H1 (cell line): ENCODE measurements around the gene C1orf210. TPM values are rescaled to one million over a fixed set of nuclear protein-coding genes. Genes with fewer than 3 reads are reported as not detected.

ENCODE experiments used
- CTCF ChIA-PET: fragments of 300-600 bp; sonication (Branson Sonifier 250); formaldehyde crosslinking; loops from one replicate; lab custom pipeline; 2021; ENCODE audit not compliant: partially characterized antibody; lab: Charles Lee
- POLR2A ChIA-PET: fragments of 300-600 bp; sonication (Branson Sonifier 250); formaldehyde crosslinking; loops from one replicate; lab custom pipeline; 2021; ENCODE audit warnings: inconsistent platforms; ENCODE audit not compliant: partially characterized antibody; lab: Charles Lee
- DNase-seq, 2 experiments: peaks; one replicate each; pipeline versions ENCODE4 v3.0.0 to v3.0.0-alpha.2; 2010 to 2022; ENCODE audit warnings: low spot score in 2 of 2, low read depth in 1 of 2, mixed read lengths in 1 of 2
- FAIRE-seq: peaks from 2 replicates; lab custom pipeline; 2011; peaks lifted over from hg19 to GRCh38; lab: Jason Lieb, UNC
- H2AFZ ChIP-seq: 2 replicates; pipeline ENCODE4 v1.8.1; 2012; ENCODE audit warnings: low read length, inconsistent platforms
- H2AK5ac ChIP-seq: 2 replicates; pipeline ENCODE4 v1.6.1; 2013; ENCODE audit warnings: low read depth, low read length
- H2BK120ac ChIP-seq: replicated peaks from 2 replicates; pipeline ENCODE3; 2013; ENCODE audit warnings: low read depth, low read length, inconsistent platforms
- H2BK12ac ChIP-seq: 2 replicates; pipeline ENCODE4 v1.6.1; 2013; ENCODE audit warnings: low read depth, low read length
- H2BK15ac ChIP-seq: 2 replicates; pipeline ENCODE4 v1.6.1; 2013; ENCODE audit warnings: low read length
- H2BK20ac ChIP-seq: 2 replicates; pipeline ENCODE4 v1.6.1; 2013; ENCODE audit warnings: low read length
- H2BK5ac ChIP-seq: 2 replicates; pipeline ENCODE4 v1.6.1; 2013; ENCODE audit warnings: low read depth, low read length
- H3K14ac ChIP-seq: 2 replicates; pipeline ENCODE4 v1.6.1; 2013; ENCODE audit warnings: inconsistent platforms; ENCODE audit not compliant: insufficient read length
- H3K18ac ChIP-seq: 2 replicates; pipeline ENCODE4 v1.6.1; 2013; ENCODE audit warnings: low read length; ENCODE audit errors: extremely low read depth
- H3K23ac ChIP-seq: 2 replicates; pipeline ENCODE4 v1.6.1; 2013; ENCODE audit warnings: inconsistent platforms; ENCODE audit not compliant: insufficient read length
- H3K23me2 ChIP-seq: 2 replicates; pipeline ENCODE4 v1.6.1; 2013; ENCODE audit warnings: low read depth, low read length
- H3K27ac ChIP-seq: 2 replicates; pipeline ENCODE4 v1.6.1; 2011; ENCODE audit warnings: low read depth, low read length, inconsistent platforms
- H3K27me3 ChIP-seq, 4 experiments: replicated peaks in 1 of 4; 1 replicate in 1 of 4; 2 replicates in 3 of 4; pipeline versions ENCODE4 v1.6.1 to v1.8.1; 2011 to 2013; ENCODE audit warnings: low read length in 3 of 4, mild to moderate bottlenecking in 3 of 4, inconsistent platforms in 2 of 4, mixed read lengths in 2 of 4, moderate library complexity in 1 of 4; ENCODE audit not compliant: control insufficient read depth in 3 of 4, insufficient read depth in 3 of 4; ENCODE audit errors: extremely low read depth in 1 of 4
- H3K36me3 ChIP-seq, 4 experiments: 2 replicates each; pipeline versions ENCODE4 v1.6.1 to v1.8.1; 2011 to 2013; ENCODE audit warnings: mild to moderate bottlenecking in 4 of 4, low read length in 3 of 4, moderate library complexity in 2 of 4, control low read depth in 1 of 4, inconsistent platforms in 1 of 4; ENCODE audit not compliant: insufficient read depth in 4 of 4, control insufficient read depth in 2 of 4
- H3K4ac ChIP-seq: replicated peaks from 2 replicates; pipeline ENCODE3; 2013; ENCODE audit warnings: low read length, low read depth, mixed read lengths, inconsistent platforms; ENCODE audit not compliant: insufficient read length
- H3K4me1 ChIP-seq, 4 experiments: replicated peaks in 1 of 4; 1 replicate in 1 of 4; 2 replicates in 3 of 4; pipeline versions ENCODE4 v1.6.1 to v1.8.1; 2011 to 2013; ENCODE audit warnings: low read length in 3 of 4, inconsistent platforms in 2 of 4, mixed read lengths in 1 of 4; ENCODE audit not compliant: insufficient read depth in 4 of 4, control insufficient read depth in 3 of 4
- H3K4me2 ChIP-seq, 2 experiments: 2 replicates each; pipeline versions ENCODE4 v1.6.1 to v1.8.1; 2011 to 2013; ENCODE audit warnings: low read depth in 2 of 2, low read length in 2 of 2, control low read depth in 1 of 2, inconsistent platforms in 1 of 2, mild to moderate bottlenecking in 1 of 2; ENCODE audit not compliant: insufficient read depth in 1 of 2
- H3K4me3 ChIP-seq, 4 experiments: fragments of 200-600, 300-600 bp in 1 of 4; sonication (generic), shearing (Covaris generic), sonication (Bioruptor Twin) in 1 of 4; 2 replicates each; pipeline versions ENCODE4 v1.5.1 to v1.8.1; 2011 to 2016; ENCODE audit warnings: low read length in 4 of 4, low read depth in 3 of 4, control low read depth in 2 of 4, inconsistent platforms in 2 of 4, mild to moderate bottlenecking in 2 of 4, mixed read lengths in 1 of 4, moderate library complexity in 1 of 4; ENCODE audit not compliant: insufficient read depth in 2 of 4; ENCODE audit errors: extremely low read depth in 1 of 4
- H3K56ac ChIP-seq: replicated peaks from 2 replicates; pipeline ENCODE3; 2013; ENCODE audit warnings: low read depth, mild to moderate bottlenecking, mixed read lengths, low read length, inconsistent platforms; ENCODE audit not compliant: insufficient read length
- H3K79me1 ChIP-seq: 2 replicates; pipeline ENCODE4 v1.6.1; 2013; ENCODE audit warnings: low read depth, low read length, control low read depth
- H3K79me2 ChIP-seq, 2 experiments: 2 replicates each; pipeline versions ENCODE4 v1.6.1 to v1.8.1; 2012 to 2013; ENCODE audit warnings: low read length in 2 of 2, mild to moderate bottlenecking in 2 of 2, inconsistent platforms in 1 of 2; ENCODE audit not compliant: insufficient read depth in 2 of 2, control insufficient read depth in 1 of 2
- H3K9ac ChIP-seq, 4 experiments: replicated peaks in 1 of 4; 1 replicate in 1 of 4; 2 replicates in 3 of 4; pipeline versions ENCODE4 v1.6.1 to v1.8.1; 2011 to 2013; ENCODE audit warnings: low read depth in 3 of 4, low read length in 3 of 4, control low read depth in 2 of 4, mild to moderate bottlenecking in 2 of 4, moderate library complexity in 2 of 4, inconsistent platforms in 1 of 4; ENCODE audit errors: extremely low read depth in 1 of 4
- H3K9me3 ChIP-seq, 2 experiments: 2 replicates each; pipeline versions ENCODE4 v1.6.1 to v1.8.1; 2012 to 2013; ENCODE audit warnings: mild to moderate bottlenecking in 2 of 2, moderate library complexity in 2 of 2, control low read depth in 1 of 2, inconsistent platforms in 1 of 2, low read depth in 1 of 2, low read length in 1 of 2, mixed read lengths in 1 of 2; ENCODE audit not compliant: insufficient read depth in 2 of 2
- H4K20me1 ChIP-seq, 2 experiments: replicated peaks in 1 of 2; 2 replicates each; pipeline versions ENCODE3 to v1.8.1; 2011 to 2013; ENCODE audit warnings: inconsistent platforms in 2 of 2, low read length in 2 of 2, mild to moderate bottlenecking in 1 of 2; ENCODE audit not compliant: insufficient read depth in 2 of 2, control insufficient read depth in 1 of 2
- H4K5ac ChIP-seq: 2 replicates; pipeline ENCODE4 v1.6.1; 2013; ENCODE audit warnings: low read length, low read depth, mixed read lengths, inconsistent platforms; ENCODE audit not compliant: insufficient read length
- H4K8ac ChIP-seq: 2 replicates; pipeline ENCODE4 v1.8.0; 2013; ENCODE audit warnings: mild to moderate bottlenecking, moderate library complexity, low read length, inconsistent platforms; ENCODE audit not compliant: insufficient read depth; ENCODE audit errors: extremely low read depth
- H4K91ac ChIP-seq: replicated peaks from 2 replicates; pipeline ENCODE3; 2013; ENCODE audit warnings: low read length, mixed read lengths, inconsistent platforms; ENCODE audit not compliant: insufficient read length
- BCL11A ChIP-seq, 2 experiments: IDR thresholded peaks; one replicate each; pipeline ENCODE4 v1.6.1; 2011; ENCODE audit warnings: low read depth in 2 of 2, low read length in 2 of 2, mild to moderate bottlenecking in 2 of 2
- KDM1A ChIP-seq: fragments of 200-600, 300-600 bp; sonication (generic); IDR thresholded peaks from 2 replicates; pipeline ENCODE4 v1.7.1; 2016; ENCODE audit warnings: mild to moderate bottlenecking, low read length, borderline replicate concordance
- WGBS, 2 experiments: shearing (Covaris generic) in 1 of 2; methylation state at CpG; one replicate each; pipeline versions ENCODE4 v1.1.6 to v1.1.7; 2013 to 2015; ENCODE audit warnings: low lambda C conversion rate in 2 of 2, mixed read lengths in 2 of 2, inconsistent platforms in 1 of 2, low coverage in 1 of 2, missing lambda C conversion rate in 1 of 2; ENCODE audit not compliant: insufficient replicate concordance in 2 of 2, insufficient coverage in 1 of 2, insufficient read length in 1 of 2; ENCODE audit errors: extremely low coverage in 1 of 2, missing lambda C conversion rate in 1 of 2; 5-methylcytosine and 5-hydroxymethylcytosine counted together
- polyA plus RNA-seq, 7 experiments: library from polyadenylated mRNA; depleted of rRNA in 3 of 7; stranded (reverse) in 5 of 7; unstranded in 2 of 7; fragments of >200 nt in 5 of 7; fragments of 200-250 nt in 2 of 7; gene quantifications; 1 replicate in 5 of 7; 2 replicates in 1 of 7; 4 replicates in 1 of 7; pipeline versions ENCODE4 v1.2.1 to v1.2.3, GENCODE V29; 2011 to 2013; ENCODE audit warnings: missing spikeins in 2 of 7, mixed read lengths in 2 of 7
- total RNA-seq: library from RNA; stranded (reverse); fragmentation: NEBNext Ultra II Directional; extraction: Animal tissue kit (Norgen Biotek cat#: 25700); gene quantifications from 2 replicates; pipeline ENCODE4 v1.2.1, GENCODE V29; 2021

Gene C1orf210
- total and polyA plus RNA-seq, 2 of the 8 experiments (the other 6 are each of a cell fraction or from before 2014, with no cell fraction given) = 12.0 to 27.9 TPM

GRCh38 chr1:43256675-43257570 lies 28.5 kb downstream of the C1orf210 start:
- Histone ChIP-seq H2BK20ac (no peak overlapping the region), H2BK15ac (no peak overlapping the region), H4K5ac (no peak overlapping the region), H2BK12ac (no peak overlapping the region), H3K23ac (no peak overlapping the region), H2AFZ (no peak overlapping the region), H3K79me1 (no peaks in the 10 kb centered on the region), H3K36me3 (no peaks in the 10 kb centered on the region), H4K8ac (no peak overlapping the region), H2BK5ac (no peak overlapping the region), H3K4me2 (no peak overlapping the region), H3K14ac (no peak overlapping the region), H3K18ac (no peak overlapping the region), H3K9me3 (peaks cover 21 to 48% of the 10 kb centered on the region in 2 experiments), H4K20me1 (no peaks in the 10 kb centered on the region), H3K79me2 (no peaks in the 10 kb centered on the region), H3K9ac (no peak overlapping the region), H3K56ac (no peak overlapping the region), H2AK5ac (no peak overlapping the region), H3K4ac (no peak overlapping the region), H3K27ac (no peak overlapping the region), H2BK120ac (no peak overlapping the region), H3K4me1 (no peaks in the 10 kb centered on the region), H3K4me3 (no peak overlapping the region), H4K91ac (no peak overlapping the region), H3K23me2 (no peaks in the 10 kb centered on the region), H3K27me3 (no peaks in the 10 kb centered on the region)
- WGBS, 2 experiments = 92% methylated on average over 8 of the region's 8 CpGs; no CpG with 5 or more reads in 1 of the 2 experiments
- CTCF ChIA-PET = interaction anchor here (0.9 kb wide), 1 partner anchor 22 kb away, joined by 3 read pairs; no protein-coding TSS in a partner anchor
- DNase-seq (no peak), FAIRE-seq (no peak)
- POLR2A ChIA-PET = interaction anchor here (1.9 kb wide), 1 partner anchor 15 kb away, joined by 5 read pairs; no protein-coding TSS in a partner anchor
- TF ChIP-seq KDM1A (no peak), BCL11A (IDR thresholded peaks at IDR 0.05; ENCODE audit: low read depth in 2 of 2, low read length in 2 of 2) (no peak)
